K562 (cell line): Measurements from ENCODE around the gene SUSD3. TPM values are rescaled to one million over a fixed set of nuclear protein-coding genes. Genes with fewer than 3 reads are reported as not detected.

ENCODE experiments used
- ATAC-seq: fragments of 200-7000 bp; cut with Tn5 transposase; 3 replicates; pipeline ENCODE4 v1.9.1; 2020; ENCODE audit warnings: moderate library complexity
- BruUV-seq: library from RNA; stranded (reverse); fragments of 400-500 nt; replicated peaks from 2 replicates; lab custom pipeline; 2021; lab: Mats Ljungman, UMichigan
- CTCF ChIA-PET: fragments of 300-600 bp; formaldehyde crosslinking; extraction: SDS; loops from one replicate; lab custom pipeline; 2021; ENCODE audit warnings: low intra/inter-chr PET ratio; lab: Yijun Ruan, JAX
- POLR2A ChIA-PET: fragments of 300-600, 350-650 bp; sonication (Branson Sonifier 250); formaldehyde crosslinking; extraction: SDS; loops from one replicate; lab custom pipeline; 2021; ENCODE audit warnings: antibody characterized with exemption, inconsistent platforms; lab: Yijun Ruan, JAX
- DNase-seq, 4 experiments: peaks; one replicate each; pipeline versions ENCODE4 v3.0.0 to v3.0.0-alpha.2; 2011 to 2018; ENCODE audit warnings: low spot score in 3 of 4, mixed read lengths in 3 of 4; ENCODE audit errors: extremely low read depth in 1 of 4
- FAIRE-seq: peaks from 2 replicates; lab custom pipeline; 2011; peaks lifted over from hg19 to GRCh38; lab: Jason Lieb, UNC
- H2AFZ ChIP-seq: 2 replicates; pipeline ENCODE4 v1.6.0; 2011; ENCODE audit warnings: low read depth, low read length, control low read depth, inconsistent platforms
- H3K27ac ChIP-seq: fragments of 200-600 bp; 3 replicates; pipeline ENCODE4 v1.8.0; 2011; ENCODE audit warnings: low read depth, mild to moderate bottlenecking, control low read depth, inconsistent platforms, low read length, moderate library complexity, mixed read lengths; ENCODE audit errors: extremely low read depth
- H3K27me3 ChIP-seq, 2 experiments: fragments of 300-600 bp in 1 of 2; 2 replicates in 1 of 2; 3 replicates in 1 of 2; pipeline versions ENCODE4 v1.6.0 to v1.8.0; 2011; ENCODE audit warnings: inconsistent platforms in 2 of 2, low read length in 2 of 2, mild to moderate bottlenecking in 1 of 2, mixed read lengths in 1 of 2, moderate library complexity in 1 of 2; ENCODE audit not compliant: control insufficient read depth in 2 of 2, insufficient read depth in 2 of 2
- H3K36me3 ChIP-seq: fragments of 300-600 bp; 3 replicates; pipeline ENCODE4 v1.8.0; 2011; ENCODE audit warnings: mild to moderate bottlenecking, low read length, inconsistent platforms; ENCODE audit not compliant: control insufficient read depth, insufficient read depth
- H3K4me1 ChIP-seq, 2 experiments: fragments of 200-600 bp in 1 of 2; replicated peaks in 1 of 2; 2 replicates in 1 of 2; 3 replicates in 1 of 2; pipeline versions ENCODE4 v1.5.1 to v1.8.0; 2011; ENCODE audit warnings: inconsistent platforms in 2 of 2, low read length in 2 of 2, mild to moderate bottlenecking in 1 of 2, mixed read lengths in 1 of 2, moderate library complexity in 1 of 2; ENCODE audit not compliant: control insufficient read depth in 2 of 2, insufficient read depth in 2 of 2
- H3K4me2 ChIP-seq: 2 replicates; pipeline ENCODE4 v1.6.1; 2011; ENCODE audit warnings: low read length, control low read depth, inconsistent platforms, mixed read lengths; ENCODE audit not compliant: insufficient read depth
- H3K4me3 ChIP-seq: fragments of 200-600 bp; sonication (generic), shearing (Covaris generic); 2 replicates; pipeline ENCODE4 v1.5.1; 2016; ENCODE audit warnings: control low read depth, inconsistent platforms
- H3K79me2 ChIP-seq: fragments of 200-600 bp; 3 replicates; pipeline ENCODE4 v1.8.0; 2011; ENCODE audit warnings: low read length, inconsistent platforms; ENCODE audit not compliant: control insufficient read depth, insufficient read depth
- H3K9ac ChIP-seq, 2 experiments: 2 replicates each; pipeline versions ENCODE4 v1.6.0 to v1.6.1; 2011; ENCODE audit warnings: low read depth in 2 of 2, low read length in 2 of 2, control low read depth in 1 of 2, inconsistent platforms in 1 of 2, mild to moderate bottlenecking in 1 of 2, mixed read lengths in 1 of 2; ENCODE audit not compliant: insufficient read depth in 1 of 2
- H3K9me1 ChIP-seq: one replicate; pipeline ENCODE4 v1.6.0; 2011; ENCODE audit warnings: inconsistent platforms, mild to moderate bottlenecking, low read length, moderate library complexity; ENCODE audit not compliant: control insufficient read depth, insufficient read depth
- H3K9me3 ChIP-seq: replicated peaks from 2 replicates; pipeline ENCODE4 v1.5.1; 2011; ENCODE audit warnings: low read depth, low read length, inconsistent platforms; ENCODE audit not compliant: control insufficient read depth, insufficient read depth
- H4K20me1 ChIP-seq: replicated peaks from 2 replicates; pipeline ENCODE4 v1.6.1; 2011; ENCODE audit warnings: low read length, inconsistent platforms, mixed read lengths; ENCODE audit not compliant: control insufficient read depth, insufficient read depth
- ATF3 ChIP-seq, 2 experiments: fragments of 450-650 bp in 1 of 2; sonication (generic) in 1 of 2; formaldehyde crosslinking in 1 of 2; IDR thresholded peaks in 1 of 2; conservative IDR thresholded peaks in 1 of 2; 2 replicates each; pipeline versions ENCODE4 v1.6.1 to v1.8.1; 2016 to 2023; ENCODE audit warnings: mild to moderate bottlenecking in 2 of 2, moderate library complexity in 2 of 2, inconsistent platforms in 1 of 2, missing genetic modification reagents in 1 of 2
- CREB1 ChIP-seq, 2 experiments: sonication (generic) in 1 of 2; formaldehyde crosslinking in 1 of 2; IDR thresholded peaks; 2 replicates each; pipeline versions ENCODE4 v1.6.1 to v1.8.0; 2012 to 2022; ENCODE audit warnings: inconsistent platforms in 1 of 2, mild to moderate bottlenecking in 1 of 2, missing genetic modification reagents in 1 of 2, moderate library complexity in 1 of 2
- ERF ChIP-seq: fragments of 450-650 bp; formaldehyde crosslinking; IDR thresholded peaks from 2 replicates; pipeline ENCODE4 v1.4.0; 2020; ENCODE audit warnings: mild to moderate bottlenecking, mixed read lengths
- ETS2 ChIP-seq: IDR thresholded peaks from 2 replicates; pipeline ENCODE4 v1.6.1; 2016; ENCODE audit warnings: borderline replicate concordance, missing genetic modification characterization, mild to moderate bottlenecking, moderate library complexity, missing compliant biosample characterization; ENCODE audit not compliant: poor library complexity, severe bottlenecking
- FOXM1 ChIP-seq, 2 experiments: fragments of 450-650 bp in 1 of 2; sonication (generic) in 1 of 2; formaldehyde crosslinking in 1 of 2; IDR thresholded peaks; 2 replicates each; pipeline versions ENCODE4 v1.6.1 to v1.9.0; 2017 to 2022; ENCODE audit warnings: low read depth in 2 of 2, mild to moderate bottlenecking in 2 of 2, missing genetic modification reagents in 1 of 2, moderate library complexity in 1 of 2
- HDAC1 ChIP-seq, 2 experiments: fragments of 450-650 bp; IDR thresholded peaks; 2 replicates each; pipeline ENCODE4 v1.6.1; 2016 to 2017; ENCODE audit warnings: inconsistent platforms in 1 of 2, mild to moderate bottlenecking in 1 of 2, moderate library complexity in 1 of 2
- HMG20A ChIP-seq: fragments of 450-650 bp; formaldehyde crosslinking; conservative IDR thresholded peaks from 2 replicates; pipeline ENCODE4 v1.4.0; 2020; ENCODE audit warnings: mild to moderate bottlenecking, mixed read lengths
- HOXB6 ChIP-seq: fragments of 250-450 bp; sonication (Bioruptor Pico); IDR thresholded peaks from 2 replicates; pipeline ENCODE4 v1.5.1; 2022; ENCODE audit warnings: mild to moderate bottlenecking, borderline replicate concordance
- L3MBTL2 ChIP-seq: fragments of 450-650 bp; IDR thresholded peaks from 2 replicates; pipeline ENCODE4 v1.6.1; 2016; ENCODE audit warnings: mild to moderate bottlenecking, moderate library complexity
- MAFF ChIP-seq: IDR thresholded peaks from 2 replicates; pipeline ENCODE4 v1.6.1; 2012; ENCODE audit warnings: low read length, improper control_type of control experiment
- MCM7 ChIP-seq, 2 experiments: fragments of 450-650 bp; IDR thresholded peaks; 2 replicates each; pipeline ENCODE4 v1.6.1; 2016 to 2018
- NCOA6 ChIP-seq: fragments of 450-650 bp; IDR thresholded peaks from 2 replicates; pipeline ENCODE4 v1.6.1; 2017; ENCODE audit warnings: mild to moderate bottlenecking
- NFIC ChIP-seq: fragments of 450-650 bp; IDR thresholded peaks from 2 replicates; pipeline ENCODE4 v1.6.1; 2017; ENCODE audit warnings: mild to moderate bottlenecking, inconsistent platforms
- PHF20 ChIP-seq: fragments of 450-650 bp; IDR thresholded peaks from 2 replicates; pipeline ENCODE4 v1.6.1; 2018; ENCODE audit not compliant: partially characterized antibody
- RAD51 ChIP-seq: fragments of 450-650 bp; IDR thresholded peaks from 2 replicates; pipeline ENCODE4 v1.7.1; 2016; ENCODE audit warnings: low read depth, mild to moderate bottlenecking, borderline replicate concordance
- SLC30A9 ChIP-seq: fragments of 250-450 bp; sonication (Bioruptor Pico); IDR thresholded peaks from 2 replicates; pipeline ENCODE4 v1.8.0; 2022; ENCODE audit warnings: mild to moderate bottlenecking, moderate library complexity
- SREBF2 ChIP-seq: sonication (generic); formaldehyde crosslinking; IDR thresholded peaks from 2 replicates; pipeline ENCODE4 v1.4.0; 2020; ENCODE audit warnings: mild to moderate bottlenecking, missing genetic modification reagents
- USF1 ChIP-seq: sonication (generic); formaldehyde crosslinking; IDR thresholded peaks from 2 replicates; pipeline ENCODE4 v1.9.0; 2022; ENCODE audit warnings: mild to moderate bottlenecking, missing genetic modification reagents
- ZNF274 ChIP-seq: IDR thresholded peaks from 2 replicates; pipeline ENCODE4 v1.6.1; 2011; ENCODE audit warnings: low read depth, mild to moderate bottlenecking, low read length, moderate library complexity, borderline replicate concordance
- ZNF830 ChIP-seq: fragments of 250-450 bp; sonication (Bioruptor Pico); IDR thresholded peaks from 2 replicates; pipeline ENCODE4 v1.5.0; 2021; ENCODE audit warnings: mild to moderate bottlenecking
- WGBS: fragments of 100-300 bp; shearing (Covaris generic); methylation state at CpG from one replicate; pipeline ENCODE4 v1.1.6; 2016; ENCODE audit warnings: low coverage, mixed read lengths; ENCODE audit not compliant: insufficient coverage; ENCODE audit errors: missing lambda C conversion rate; 5-methylcytosine and 5-hydroxymethylcytosine counted together
- in situ Hi-C: fragments of 300-500 bp; cut with MboI; formaldehyde crosslinking; loops from 4 replicates; pipeline ENCODE4 v1.15.0; 2018; ENCODE audit warnings: inconsistent platforms, mixed read lengths
- intact Hi-C: fragments of 100-400 bp; cut with micrococcal nuclease; formaldehyde crosslinking; loops from 2 replicates; pipeline ENCODE4 v1.14.2; 2022
- polyA plus RNA-seq, 8 experiments: library from polyadenylated mRNA; depleted of rRNA in 4 of 8; stranded (reverse) in 5 of 8; unstranded in 3 of 8; fragments of >200 nt; fragmentation: Nextera tagmentation in 2 of 8; fragmentation: Illumina TruSeq in 1 of 8; extraction: Ambion mirVana in 2 of 8; extraction: Trizol in 1 of 8; gene quantifications; 2 replicates each; pipeline versions ENCODE4 v1.2.1 to v1.2.3, GENCODE V29; 2011 to 2014; ENCODE audit warnings: inconsistent platforms in 1 of 8, missing spikeins in 1 of 8
- total RNA-seq, 7 experiments: library from RNA; depleted of rRNA in 6 of 7; stranded (reverse); fragments of >200 nt in 6 of 7; fragmentation: Illumina TruSeq in 2 of 7; extraction: Trizol in 2 of 7; gene quantifications; 2 replicates each; pipeline versions ENCODE4 v1.2.1 to v1.2.3, GENCODE V29; 2011 to 2021; ENCODE audit warnings: low replicate concordance in 1 of 7

Gene SUSD3
- total and polyA plus RNA-seq, 9 of the 15 experiments (the other 6 are each of a cell fraction or from before 2014, with no cell fraction given), result 1.3 to 21.7 (median 11.4) TPM

- TF ChIP-seq FOXM1 (IDR thresholded peaks at IDR 0.05; ENCODE audit: low read depth), result no peak
- TF ChIP-seq FOXM1 (CRISPR knock-in tag; IDR thresholded peaks at IDR 0.05; ENCODE audit: low read depth), result no peak
These were observed 13.0 kb downstream of the SUSD3 start (continued) for GRCh38 chr9:93071464-93071863.

- Histone ChIP-seq H3K27ac (no peak overlapping the region), H3K4me3 (no peak overlapping the region), H4K20me1 (no peaks in the 10 kb centered on the region), H3K79me2 (no peaks in the 10 kb centered on the region; the same call in 2 of the 3 replicates), H3K9ac (0 out of 4 replicates have a peak overlapping the region, but pooled peaks of 1 of the 2 experiments have one; percentile 59), H3K4me2 (peak overlapping the region; percentile 4; the same call in 1 of the 2 replicates), H3K36me3 (no peaks in the 10 kb centered on the region), H2AFZ (no peak overlapping the region), H3K9me1 (peaks cover 9% of the 10 kb centered on the region), H3K9me3 (no peaks in the 10 kb centered on the region), H3K27me3 (no peaks in the 10 kb centered on the region), H3K4me1 (peaks cover 18 to 28% of the 10 kb centered on the region in 2 experiments)
- in situ Hi-C loops (no loop called here), intact Hi-C loops (no loop called here)
- DNase-seq (no peak), FAIRE-seq (no peak), ATAC-seq (no peak)
- no TSS peak for BruUV-seq
- WGBS, result 40% methylated on average over 5 of the region's 5 CpGs
- ChIA-PET CTCF (no interaction called here), POLR2A (no interaction called here)
- TF ChIP-seq CREB1 (IDR thresholded peaks at IDR 0.05), result no peak
- TF ChIP-seq CREB1 (CRISPR knock-in tag; IDR thresholded peaks at IDR 0.05), result no peak
- TF ChIP-seq MCM7 (IDR thresholded peaks at IDR 0.05), result no peak
- TF ChIP-seq SREBF2 (CRISPR knock-in tag), result no peak
- no peak for TF ChIP-seq MAFF
- TF ChIP-seq SLC30A9 (CRISPR knock-in tag), result no peak
- no peak for TF ChIP-seq ATF3 (IDR thresholded peaks at IDR 0.05)
- TF ChIP-seq ATF3 (CRISPR knock-in tag; conservative IDR thresholded peaks at IDR 0.05), result no peak
- peak; percentile 58; the same call in 1 of the 2 replicates for TF ChIP-seq RAD51
- no peak for TF ChIP-seq HDAC1 (IDR thresholded peaks at IDR 0.05)
- no peak for TF ChIP-seq NCOA6
- no peak for TF ChIP-seq HMG20A (CRISPR knock-in tag)
- no peak for TF ChIP-seq HOXB6 (CRISPR knock-in tag)
- no peak for TF ChIP-seq ETS2
- no peak for TF ChIP-seq L3MBTL2
- peak; percentile 22; the same call in 1 of the 2 replicates for TF ChIP-seq USF1 (CRISPR knock-in tag)
- no peak for TF ChIP-seq ZNF830 (CRISPR knock-in tag)
- TF ChIP-seq NFIC, result peak; percentile 53
- TF ChIP-seq ERF (CRISPR knock-in tag), result no peak
- no peak for TF ChIP-seq PHF20
- TF ChIP-seq ZNF274, result no peak
These were observed 13.9 kb downstream of the SUSD3 start for GRCh38 chr9:93072383-93072795.
